ENCODE data around the gene CSRNP3. TPM values are rescaled to one million over a fixed set of nuclear protein-coding genes. Genes with fewer than 3 reads are reported as not detected.

The CSRNP3 gene
- total RNA-seq, 1 donor from 2014 or later, result not detected

GRCh38 chr2:165675551-165675968 is 206.1 kb downstream of the CSRNP3 start:
- no peak overlapping the region for H3K27ac Mint-ChIP-seq
- no peak for DNase-seq
- POLR2A ChIA-PET, result no interaction called here
- no peak for TF ChIP-seq CTCF (IDR thresholded peaks at IDR 0.05)
- no peaks in the 10 kb centered on the region for H3K27me3 Mint-ChIP-seq
- no peaks in the 10 kb centered on the region for H3K36me3 Mint-ChIP-seq (ENCODE audit: low read depth)
- intact Hi-C loops (cut with micrococcal nuclease), result no loop called here
- CTCF ChIA-PET, result no interaction called here
- peaks cover 8% of the 10 kb centered on the region for H3K9me3 Mint-ChIP-seq
- ATAC-seq (ENCODE audit: low read depth), result no peak
- no peak overlapping the region for H3K4me3 Mint-ChIP-seq
- H3K4me1 Mint-ChIP-seq, result peaks cover 32% of the 10 kb centered on the region

DNA sequence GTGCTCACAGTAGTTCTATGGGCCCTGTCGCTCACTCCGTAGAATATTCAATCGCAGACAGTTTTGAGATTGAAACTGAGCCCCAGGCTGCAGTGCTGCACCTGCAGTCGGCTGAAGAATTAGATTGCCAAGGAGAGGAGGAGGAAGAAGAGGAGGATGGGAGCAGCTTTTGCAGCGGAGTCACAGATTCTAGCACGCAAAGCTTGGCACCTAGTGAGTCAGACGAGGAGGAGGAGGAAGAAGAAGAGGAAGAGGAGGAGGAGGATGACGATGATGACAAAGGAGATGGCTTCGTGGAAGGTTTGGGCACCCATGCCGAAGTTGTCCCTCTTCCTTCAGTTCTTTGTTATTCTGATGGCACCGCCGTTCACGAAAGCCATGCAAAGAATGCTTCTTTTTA is 209.4 kb downstream of the CSRNP3 start:
- Mint-ChIP-seq H3K4me1 (peaks cover 13% of the 10 kb centered on the region), H3K4me3 (no peak overlapping the region), H3K27ac (no peak overlapping the region), H3K9me3 (no peaks in the 10 kb centered on the region), H3K36me3 (ENCODE audit: low read depth) (no peaks in the 10 kb centered on the region), H3K27me3 (no peaks in the 10 kb centered on the region)
- no peak for ATAC-seq (ENCODE audit: low read depth)
- TF ChIP-seq CTCF (IDR thresholded peaks at IDR 0.05), result no peak
- intact Hi-C loops (cut with micrococcal nuclease), result no loop called here
- CTCF ChIA-PET, result no interaction called here
- POLR2A ChIA-PET, result no interaction called here
- no peak for DNase-seq

DNA sequence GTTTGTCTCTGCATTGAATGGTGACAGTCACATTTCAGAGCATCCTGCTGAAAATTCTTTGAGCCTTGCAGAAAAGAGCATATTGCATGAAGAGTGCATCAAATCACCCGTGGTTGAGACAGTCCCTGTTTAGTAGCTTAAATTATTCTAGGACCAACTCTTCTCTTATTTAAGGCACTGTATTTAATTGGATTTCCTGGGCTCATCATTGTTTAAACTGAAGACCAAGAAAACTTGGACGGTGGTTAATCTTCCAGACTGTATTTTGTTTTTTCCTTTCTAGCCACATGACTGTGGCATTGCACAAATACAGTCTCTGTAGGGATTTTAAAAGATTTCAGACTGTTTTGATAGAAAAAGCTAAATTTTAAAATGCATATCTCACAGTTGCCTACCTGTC is 210.1 kb downstream of the CSRNP3 start:
- H3K36me3 Mint-ChIP-seq (ENCODE audit: low read depth), result no peaks in the 10 kb centered on the region
- intact Hi-C loops (cut with micrococcal nuclease), result no loop called here
- DNase-seq, result no peak
- H3K4me1 Mint-ChIP-seq, result peaks cover 9% of the 10 kb centered on the region
- ATAC-seq (ENCODE audit: low read depth), result no peak
- CTCF ChIA-PET, result no interaction called here
- no peak overlapping the region for H3K4me3 Mint-ChIP-seq
- no peaks in the 10 kb centered on the region for H3K9me3 Mint-ChIP-seq
- H3K27ac Mint-ChIP-seq, result no peak overlapping the region
- POLR2A ChIA-PET, result no interaction called here
- no peaks in the 10 kb centered on the region for H3K27me3 Mint-ChIP-seq
- TF ChIP-seq CTCF (IDR thresholded peaks at IDR 0.05), result no peak

GRCh38 chr2:165681841-165682240 is 212.3 kb downstream of the CSRNP3 start:
- H3K27ac Mint-ChIP-seq, result no peak overlapping the region
- no peaks in the 10 kb centered on the region for H3K36me3 Mint-ChIP-seq (ENCODE audit: low read depth)
- DNase-seq, result no peak
- no peaks in the 10 kb centered on the region for H3K27me3 Mint-ChIP-seq
- no peaks in the 10 kb centered on the region for H3K4me1 Mint-ChIP-seq
- intact Hi-C loops (cut with micrococcal nuclease), result no loop called here
- H3K9me3 Mint-ChIP-seq, result no peaks in the 10 kb centered on the region
- H3K4me3 Mint-ChIP-seq, result no peak overlapping the region
- ATAC-seq (ENCODE audit: low read depth), result no peak
- POLR2A ChIA-PET, result no interaction called here
- CTCF ChIA-PET, result no interaction called here
- TF ChIP-seq CTCF (IDR thresholded peaks at IDR 0.05), result no peak

DNA sequence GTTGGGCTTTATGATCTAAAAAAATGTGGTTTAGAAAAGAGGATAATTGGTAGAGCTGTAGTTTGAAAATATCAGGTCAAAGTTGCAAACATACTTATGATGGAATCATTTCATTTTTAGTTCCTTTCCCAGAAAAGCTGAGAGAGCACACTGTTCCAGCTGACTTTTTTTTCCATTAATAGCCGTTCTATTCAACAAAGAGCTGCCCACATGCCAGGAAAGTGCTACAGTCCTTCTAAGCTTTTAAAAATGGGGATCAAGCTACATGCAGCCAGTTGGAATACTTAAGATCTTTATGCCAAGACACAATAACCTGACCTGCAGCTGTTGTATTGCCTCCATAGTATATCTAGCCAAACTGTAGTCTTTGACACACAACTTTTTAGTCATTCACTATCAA is 213.0 kb downstream of the CSRNP3 start:
- DNase-seq, result no peak

More for the DNA sequence above, 213.0 kb downstream of the CSRNP3 start:
- no peaks in the 10 kb centered on the region for H3K9me3 Mint-ChIP-seq
- TF ChIP-seq CTCF (IDR thresholded peaks at IDR 0.05), result no peak
- ChIA-PET POLR2A (no interaction called here), CTCF (no interaction called here)
- H3K27me3 Mint-ChIP-seq, result no peaks in the 10 kb centered on the region
- H3K27ac Mint-ChIP-seq, result no peak overlapping the region
- H3K36me3 Mint-ChIP-seq (ENCODE audit: low read depth), result no peaks in the 10 kb centered on the region
- H3K4me1 Mint-ChIP-seq, result no peaks in the 10 kb centered on the region
- no peak overlapping the region for H3K4me3 Mint-ChIP-seq
- intact Hi-C loops (cut with micrococcal nuclease), result no loop called here
- ATAC-seq (ENCODE audit: low read depth), result no peak

Data from activated B cell treated with CpG ODN at 0.5 μM for 24 hours (primary cell).